Right ventricle myocardium superior (tissue), 1 donor: ENCODE data around the gene SBNO2. TPM values are rescaled to one million over a fixed set of nuclear protein-coding genes. Genes with fewer than 3 reads are reported as not detected.
A peak's percentile ranks its signal among the peaks of the same experiment; 100 is the strongest.

Source experiments
- ATAC-seq: fragments of 200-7000 bp; cut with Tn5 transposase; one replicate; pipeline ENCODE4 v1.9.1; 2020; ENCODE audit warnings: mild to moderate bottlenecking; ENCODE audit not compliant: poor library complexity
- DNase-seq: peaks from one replicate; pipeline ENCODE4 v3.0.0-alpha.2; 2020
- intact Hi-C: fragments of 100-400 bp; cut with DNase I; formaldehyde crosslinking; loops from one replicate; pipeline ENCODE4 v1.11.2; 2022
- total RNA-seq: library from RNA; stranded (reverse); fragmentation: NEBNext Ultra II Directional; extraction: Animal tissue kit (Norgen Biotek cat#: 25700); gene quantifications from one replicate; pipeline ENCODE4 v1.2.1, GENCODE V29; 2021
- donor health status: DM: no; HTN: yes; CAD: no; lungs with severe emphysema.

SBNO2 gene
- total RNA-seq, 1 donor from 2014 or later: 15.1 TPM

DNA sequence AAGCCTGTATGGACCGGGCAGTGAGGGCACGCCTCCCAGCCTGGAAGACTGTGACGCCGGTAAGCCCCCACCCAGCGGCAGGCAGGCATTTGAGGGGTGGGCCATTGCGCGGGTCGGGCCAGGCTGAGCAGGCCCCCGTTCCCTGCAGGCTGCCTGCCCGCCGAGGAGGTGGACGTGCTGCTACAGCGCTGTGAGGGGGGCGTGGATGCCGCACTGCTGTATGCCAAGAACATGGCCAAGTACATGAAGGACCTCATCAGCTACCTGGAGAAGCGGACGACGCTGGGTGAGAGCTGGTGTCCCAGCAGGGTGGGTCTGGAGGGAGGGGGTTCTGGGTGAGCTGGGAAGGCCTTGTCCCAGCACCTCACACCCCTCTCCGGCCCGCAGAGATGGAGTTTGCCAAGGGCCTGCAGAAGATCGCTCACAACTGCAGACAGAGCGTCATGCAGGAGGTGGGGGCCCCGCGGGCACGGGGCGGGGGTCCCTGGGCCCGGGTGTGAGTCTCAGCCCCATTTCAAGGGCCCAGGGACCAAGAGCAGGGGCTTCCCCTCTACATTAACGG, 100.0 kb downstream of the SBNO2 start:
- no peak for ATAC-seq
- no peak for DNase-seq
- intact Hi-C loops: no loop called here

DNA sequence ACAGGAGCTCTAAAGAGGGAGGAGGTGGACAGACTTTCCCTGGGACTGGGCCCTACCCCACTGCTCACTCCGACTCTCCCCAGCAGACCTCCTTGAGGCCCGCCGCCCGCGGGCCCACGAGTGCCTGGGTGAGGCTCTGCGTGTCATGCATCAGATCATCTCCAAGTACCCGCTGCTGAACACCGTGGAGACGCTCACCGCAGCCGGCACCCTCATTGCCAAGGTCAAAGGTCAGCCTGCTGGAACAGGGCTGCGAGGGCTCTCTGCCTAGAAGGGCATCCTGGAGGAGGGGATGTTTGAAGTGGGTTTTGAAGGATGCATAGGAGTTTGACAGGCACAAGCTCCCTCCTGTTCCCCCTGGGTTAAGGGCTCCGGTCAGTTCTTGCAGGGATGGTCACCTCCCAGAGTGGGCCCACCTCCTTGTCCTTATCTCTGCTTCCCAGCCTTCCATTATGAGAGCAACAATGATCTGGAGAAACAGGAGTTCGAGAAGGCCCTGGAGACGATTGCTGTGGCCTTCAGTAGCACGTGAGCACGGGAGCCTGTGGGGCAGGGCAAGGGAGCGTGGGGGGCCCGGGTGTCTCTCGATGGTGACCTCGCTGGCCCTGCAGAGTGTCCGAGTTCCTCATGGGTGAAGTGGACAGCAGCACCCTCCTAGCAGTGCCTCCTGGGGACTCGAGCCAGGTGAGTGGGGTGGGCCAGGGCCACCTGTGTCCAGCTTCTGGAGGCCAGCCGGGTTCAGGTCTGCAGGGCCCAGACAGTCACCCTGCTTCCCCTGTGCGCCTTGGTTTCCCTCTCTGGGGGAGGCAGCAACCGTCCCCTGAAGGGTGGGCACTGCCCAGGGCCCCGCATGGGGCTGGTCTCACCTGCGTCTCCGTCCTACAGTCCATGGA, 100.8 kb downstream of the SBNO2 start:
- intact Hi-C loops: no loop called here
- DNase-seq: no peak
- ATAC-seq: no peak

DNA sequence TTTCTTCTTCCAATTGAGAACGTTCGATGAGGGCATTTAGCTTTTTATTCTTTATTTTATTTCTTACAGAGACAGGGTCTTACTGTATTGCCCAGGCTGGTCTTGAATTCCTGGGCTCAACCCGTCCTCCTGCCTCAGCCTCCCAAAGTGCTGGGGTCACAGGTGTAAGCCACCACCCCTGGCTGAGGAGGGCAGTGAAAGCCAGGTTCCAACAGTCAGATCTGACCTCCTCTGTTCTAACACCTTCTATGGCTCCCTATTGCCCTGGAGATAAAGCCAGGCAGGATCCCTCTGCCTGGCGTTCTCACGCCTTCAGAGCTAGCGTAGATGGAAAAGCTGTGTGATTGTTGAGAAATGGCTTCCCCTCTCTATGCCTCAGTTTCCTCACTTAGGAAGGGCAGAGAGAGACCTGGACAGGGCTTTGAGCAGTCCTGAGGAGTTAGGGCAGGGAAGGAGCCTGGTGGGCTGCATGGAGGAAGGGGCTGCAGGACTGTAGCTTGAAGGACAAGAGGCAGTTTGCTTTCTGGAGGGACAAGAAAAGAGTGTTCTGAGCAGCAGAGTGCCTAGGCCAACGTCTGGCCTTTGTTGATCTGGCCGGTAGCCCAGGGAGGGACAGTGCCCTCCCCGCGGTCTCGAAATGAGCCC, 101.6 kb downstream of the SBNO2 start:
- ATAC-seq (no peak), DNase-seq (no peak)
- intact Hi-C loops: no loop called here

DNA sequence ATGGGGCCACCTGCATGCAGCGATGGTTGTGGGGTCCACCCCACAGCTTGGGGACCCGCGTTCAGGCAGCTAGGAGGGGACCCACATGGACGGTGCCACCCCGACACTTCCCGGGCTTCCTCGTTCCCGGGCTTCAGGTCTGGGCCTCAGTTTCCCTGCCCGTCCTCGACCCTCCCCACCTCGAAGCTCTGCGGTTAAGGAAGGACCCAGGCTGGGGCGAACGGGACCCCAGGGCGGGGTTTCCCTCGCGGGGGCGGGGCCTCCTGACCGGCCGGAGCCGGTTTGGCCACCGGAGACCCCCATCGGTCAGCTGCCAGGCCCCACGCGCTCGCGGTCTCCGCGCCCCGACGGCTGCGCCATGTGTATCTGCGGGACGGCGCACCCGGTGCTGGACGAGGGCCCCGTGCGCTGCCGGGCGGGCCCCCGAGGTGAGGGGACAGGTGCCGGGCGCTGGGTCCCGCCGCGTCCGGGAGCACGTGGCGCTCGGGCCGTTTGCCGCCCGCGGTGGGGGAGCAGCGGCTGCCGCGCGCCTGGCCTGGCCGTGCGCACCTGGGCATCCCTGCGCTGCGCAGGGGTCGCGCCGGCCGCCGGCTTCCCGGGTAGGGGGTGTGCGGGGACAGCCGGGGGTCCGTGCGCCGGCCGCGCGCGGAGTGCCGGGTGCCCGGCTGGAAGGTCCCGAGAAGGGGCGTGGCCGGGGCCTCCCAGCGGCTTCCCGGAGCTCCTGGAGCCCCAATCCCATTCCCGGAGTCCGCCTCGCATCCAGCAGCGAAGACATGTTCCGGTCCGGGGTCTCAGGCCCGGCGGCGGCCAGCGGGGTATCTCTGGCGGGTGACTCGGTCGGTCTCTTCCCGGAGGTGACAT, 102.9 kb downstream of the SBNO2 start:
- DNase-seq: no peak
- ATAC-seq: no peak
- intact Hi-C loops: no loop called here

DNA sequence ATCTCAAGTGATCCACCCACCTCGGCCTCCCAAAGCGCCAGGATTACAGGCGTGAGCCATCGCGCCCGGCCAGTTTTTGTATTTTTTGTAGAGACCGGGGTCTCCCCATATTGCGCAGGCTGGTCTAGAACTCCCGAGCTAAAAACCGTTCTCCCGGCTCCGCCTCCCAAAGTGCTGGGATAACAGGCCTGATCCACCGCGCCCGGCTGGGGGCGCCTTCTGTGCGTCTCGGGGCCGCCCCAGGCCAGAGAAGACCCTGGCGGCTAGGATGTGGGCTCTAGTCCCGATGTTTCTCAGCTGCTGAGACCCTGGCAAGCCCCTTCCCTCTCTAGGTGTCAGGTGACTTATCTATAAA, 103.5 kb downstream of the SBNO2 start:
- DNase-seq: no peak
- intact Hi-C loops: no loop called here
- ATAC-seq: no peak

DNA sequence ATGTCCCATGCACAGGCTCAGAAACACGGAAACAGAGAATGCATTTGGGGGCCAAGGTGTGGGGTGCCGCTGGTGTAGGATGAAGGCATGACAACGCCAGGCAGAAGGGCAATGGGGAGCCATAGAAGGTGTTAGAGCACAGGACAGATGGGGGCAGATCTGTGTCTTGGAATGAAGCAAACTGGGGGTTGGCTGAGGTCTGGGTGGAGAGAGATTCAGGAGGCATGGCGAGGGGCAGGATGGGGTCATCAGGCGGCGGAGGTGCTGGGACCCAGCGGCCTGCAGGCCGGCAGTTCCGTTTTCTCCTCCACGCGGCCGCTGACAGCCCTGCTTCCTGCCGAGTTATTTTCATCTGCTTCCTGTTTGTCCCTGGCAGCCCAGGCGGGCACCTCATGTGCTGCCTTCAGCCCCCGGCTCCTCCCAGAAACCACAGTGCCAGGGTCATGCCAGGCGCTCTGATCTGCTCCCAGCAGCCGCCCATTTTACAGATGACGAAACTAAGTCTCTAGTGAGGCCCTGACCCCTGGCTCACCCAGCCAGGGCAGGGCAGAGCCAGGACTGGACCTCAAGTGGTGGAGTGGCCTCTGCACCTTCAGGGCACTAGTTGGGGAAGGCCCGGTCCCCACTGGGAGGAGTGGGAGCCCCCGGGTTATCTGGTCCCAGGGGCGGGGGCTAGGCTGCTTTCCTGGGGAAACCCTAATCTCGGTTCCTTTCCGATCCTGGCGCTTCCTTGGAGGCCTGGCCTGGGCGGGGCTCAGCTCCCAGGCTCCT, 104.9 kb downstream of the SBNO2 start:
- intact Hi-C loops: no loop called here
- peak; percentile 89 for DNase-seq
- ATAC-seq: peak; percentile 59

DNA sequence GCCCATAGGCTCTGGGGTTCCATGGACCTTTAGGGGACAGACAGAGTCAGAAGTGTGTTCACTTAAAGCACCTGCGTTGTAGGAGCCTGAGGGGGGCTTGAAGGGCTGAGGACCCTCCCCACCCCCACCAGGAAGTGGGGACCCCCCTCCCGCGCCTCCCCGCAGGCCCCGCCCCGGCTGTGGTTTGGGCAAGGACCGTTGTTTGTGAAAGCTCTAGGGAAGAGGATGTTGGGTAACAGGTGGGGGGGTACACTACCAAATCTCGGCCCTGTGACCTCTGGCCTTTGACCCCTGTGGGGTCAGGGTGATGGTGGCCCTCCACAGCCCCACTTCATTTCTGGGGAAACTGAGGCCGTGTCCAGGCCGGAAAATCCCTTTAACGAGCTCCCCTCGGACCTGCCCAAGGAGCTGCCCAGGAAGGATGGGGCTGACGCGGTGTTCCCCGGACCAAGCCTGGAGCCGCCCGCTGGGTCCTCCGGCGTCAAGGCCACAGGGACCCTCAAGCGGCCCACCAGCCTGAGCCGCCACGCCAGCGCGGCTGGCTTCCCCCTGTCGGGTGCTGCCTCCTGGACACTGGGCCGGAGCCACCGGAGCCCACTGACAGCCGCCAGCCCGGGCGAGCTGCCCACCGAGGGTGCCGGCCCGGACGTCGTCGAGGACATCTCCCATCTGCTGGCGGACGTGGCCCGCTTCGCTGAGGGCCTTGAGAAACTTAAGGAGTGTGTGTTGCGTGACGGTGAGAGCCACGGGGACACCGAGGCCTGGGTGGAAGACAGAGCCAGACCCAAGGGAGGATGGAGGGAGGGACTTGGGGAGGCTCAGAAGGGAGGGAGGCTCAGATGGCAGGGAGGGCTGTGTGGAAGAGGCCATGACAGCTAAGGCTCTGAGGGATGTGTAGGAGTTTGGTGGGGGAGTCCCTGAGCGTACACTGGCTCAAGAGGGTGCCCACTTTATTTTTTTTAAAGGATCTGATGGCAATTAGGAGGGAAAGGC, 105.8 kb downstream of the SBNO2 start:
- peak; percentile 40 for ATAC-seq
- intact Hi-C loops: no loop called here

DNA sequence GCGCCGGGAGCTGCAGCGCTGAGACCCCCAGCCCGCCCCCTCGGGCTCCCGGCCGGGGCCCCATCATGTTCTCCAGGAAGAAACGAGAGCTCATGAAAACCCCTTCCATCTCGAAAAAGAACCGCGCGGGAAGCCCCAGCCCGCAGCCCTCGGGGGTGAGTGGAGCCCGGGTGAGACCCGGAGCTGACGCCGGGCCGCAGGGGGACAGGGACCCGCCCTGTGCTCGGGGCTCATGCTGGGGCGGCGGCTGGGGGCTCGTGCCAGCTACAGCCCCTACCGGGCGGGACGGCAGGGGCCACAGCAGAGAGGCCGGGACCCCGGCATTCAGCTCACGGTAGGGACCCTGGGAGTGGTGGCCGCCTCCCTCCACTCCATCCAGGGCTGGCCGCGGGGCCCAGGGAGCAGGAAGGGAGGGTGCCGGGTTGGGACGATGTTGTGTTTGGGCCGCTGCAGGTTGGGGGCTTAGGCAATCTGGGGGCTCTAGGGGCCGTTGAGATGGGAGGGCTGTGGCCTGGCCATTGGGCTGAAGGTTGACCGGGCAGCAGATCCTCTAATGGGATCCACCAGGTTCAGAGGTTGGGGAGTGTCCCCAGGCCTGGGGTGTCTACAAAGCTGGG, 106.6 kb downstream of the SBNO2 start:
- ATAC-seq: no peak
- DNase-seq: no peak

More for the DNA sequence above, 105.8 kb downstream of the SBNO2 start:
- DNase-seq: peak; percentile 80

DNA sequence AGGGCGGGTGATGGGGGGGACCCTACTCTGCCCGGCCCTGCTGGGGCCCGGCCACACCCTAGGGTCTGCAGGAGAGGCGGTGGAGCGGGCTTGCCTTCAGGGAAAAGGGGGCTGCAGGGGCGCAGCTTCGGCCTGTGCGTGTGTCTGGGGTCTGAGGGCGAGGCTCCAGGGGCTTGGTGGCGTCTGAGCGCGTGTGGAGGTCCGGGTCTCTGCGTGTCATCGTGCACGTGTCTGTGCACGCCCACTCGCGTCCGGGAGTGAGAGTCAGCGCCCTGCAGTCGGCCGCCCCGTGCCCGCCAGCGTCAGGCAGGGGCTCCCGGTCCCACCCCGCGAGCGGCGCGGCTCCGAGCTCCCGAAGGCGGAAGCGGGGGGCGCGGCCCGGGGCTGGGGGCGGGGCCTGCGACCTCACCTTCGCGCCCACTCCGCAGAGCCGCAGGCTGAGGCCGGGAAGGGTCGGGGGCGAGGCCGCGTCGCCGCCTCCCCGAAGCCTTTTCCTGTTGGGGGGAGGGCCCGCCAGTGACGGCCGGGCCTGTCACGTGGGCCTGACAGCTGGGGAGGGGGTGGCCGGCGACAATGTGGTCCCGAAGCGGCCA, 107.2 kb downstream of the SBNO2 start, which contains the start of gene ARHGAP45:
ARHGAP45 (plus strand) TSS at position 420 of the 593 bp plus-strand sequence. CDS start 239 bp downstream, outside the sequence.
- DNase-seq: peak; percentile 74
- peak; percentile 22 for ATAC-seq
- intact Hi-C loops: no loop called here

More for the DNA sequence above, 106.6 kb downstream of the SBNO2 start:
- intact Hi-C loops: no loop called here

DNA sequence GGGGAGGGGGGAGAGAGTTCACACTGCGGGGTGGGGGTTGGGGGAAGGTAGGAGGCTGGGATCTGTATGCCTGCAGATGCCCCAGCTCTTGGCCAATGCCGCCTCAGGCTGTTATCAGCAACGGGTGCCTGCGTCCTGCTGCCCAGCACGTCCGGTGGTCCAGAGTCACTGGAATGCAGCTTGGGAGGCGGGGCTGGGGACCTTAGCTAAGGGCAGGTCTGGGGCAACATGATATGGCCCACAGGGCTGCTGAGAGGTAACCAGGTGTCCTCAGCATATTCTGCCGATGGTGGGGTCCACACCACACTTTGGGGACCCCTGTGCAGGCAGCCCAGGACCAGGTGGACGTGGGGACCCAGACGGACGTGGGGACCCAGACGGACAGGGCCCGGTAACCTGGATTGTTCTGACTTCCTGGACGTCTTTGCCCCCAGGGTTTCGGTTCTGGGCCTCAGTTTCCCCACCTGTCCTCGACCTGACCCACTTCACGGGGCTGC, 107.8 kb downstream of the SBNO2 start:
- ATAC-seq (no peak), DNase-seq (no peak)
- intact Hi-C loops: no loop called here

DNA sequence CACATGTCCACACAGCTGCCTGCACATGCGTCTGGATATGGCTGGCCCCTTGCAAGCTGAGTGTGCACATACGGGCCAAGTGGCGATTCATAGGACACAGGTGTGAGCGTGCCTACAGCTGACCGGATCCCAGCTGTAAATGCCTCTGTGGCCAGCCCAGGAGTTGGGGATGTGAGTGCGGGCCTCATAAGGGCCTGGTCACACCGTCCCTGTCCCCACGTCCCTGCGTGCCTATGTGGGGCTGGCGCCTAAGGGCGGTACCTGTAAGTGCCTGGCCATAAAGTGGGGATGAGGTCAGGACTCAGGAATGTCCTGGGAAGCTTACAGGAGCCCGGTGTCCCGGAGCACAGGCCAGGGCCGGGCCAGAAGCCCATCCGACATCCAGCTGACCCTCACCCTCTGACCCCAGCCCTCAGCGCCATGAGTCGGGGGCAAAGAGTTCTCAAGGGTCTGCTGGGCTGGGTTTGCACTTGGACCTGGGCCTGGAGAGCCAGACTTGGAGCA, 108.4 kb downstream of the SBNO2 start:
- no peak for DNase-seq
- no peak for ATAC-seq
- intact Hi-C loops: no loop called here

DNA sequence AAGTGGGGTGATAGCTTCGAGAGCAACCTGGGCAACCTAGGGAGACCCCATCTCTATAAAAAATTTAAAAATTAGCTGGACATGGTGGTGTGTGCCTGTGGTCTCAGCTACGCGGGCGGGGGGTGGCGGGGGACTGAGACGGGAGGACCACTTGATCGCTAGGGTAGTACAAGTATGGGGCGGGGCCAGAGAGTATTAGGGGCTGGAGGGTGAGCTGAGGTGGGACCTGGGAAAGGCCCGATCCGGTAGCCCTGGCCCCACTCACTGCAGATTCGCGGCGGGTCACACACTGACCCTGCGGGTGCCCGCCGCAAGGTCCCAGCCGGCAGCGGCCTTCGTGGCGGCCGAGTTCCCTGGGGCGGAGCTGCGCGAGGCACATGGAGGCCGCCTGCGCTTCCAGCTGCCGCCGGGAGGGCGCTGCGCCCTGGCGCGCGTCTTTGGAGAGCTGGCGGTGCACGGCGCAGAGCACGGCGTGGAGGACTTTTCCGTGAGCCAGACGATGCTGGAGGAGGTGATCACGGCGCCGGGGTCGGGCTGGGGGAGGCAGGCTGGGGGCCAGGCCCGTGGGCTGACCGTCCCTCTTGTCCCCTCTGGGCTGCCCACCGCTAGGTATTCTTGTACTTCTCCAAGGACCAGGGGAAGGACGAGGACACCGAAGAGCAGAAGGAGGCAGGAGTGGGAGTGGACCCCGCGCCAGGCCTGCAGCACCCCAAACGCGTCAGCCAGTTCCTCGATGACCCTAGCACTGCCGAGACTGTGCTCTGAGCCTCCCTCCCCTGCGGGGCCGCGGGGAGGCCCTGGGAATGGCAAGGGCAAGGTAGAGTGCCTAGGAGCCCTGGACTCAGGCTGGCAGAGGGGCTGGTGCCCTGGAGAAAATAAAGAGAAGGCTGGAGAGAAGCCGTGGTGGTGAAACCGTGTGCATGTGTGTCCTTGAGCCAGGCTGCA, 109.1 kb downstream of the SBNO2 start:
- ATAC-seq (peak; percentile 83), DNase-seq (peak; percentile 84)
- intact Hi-C loops: no loop called here

DNA sequence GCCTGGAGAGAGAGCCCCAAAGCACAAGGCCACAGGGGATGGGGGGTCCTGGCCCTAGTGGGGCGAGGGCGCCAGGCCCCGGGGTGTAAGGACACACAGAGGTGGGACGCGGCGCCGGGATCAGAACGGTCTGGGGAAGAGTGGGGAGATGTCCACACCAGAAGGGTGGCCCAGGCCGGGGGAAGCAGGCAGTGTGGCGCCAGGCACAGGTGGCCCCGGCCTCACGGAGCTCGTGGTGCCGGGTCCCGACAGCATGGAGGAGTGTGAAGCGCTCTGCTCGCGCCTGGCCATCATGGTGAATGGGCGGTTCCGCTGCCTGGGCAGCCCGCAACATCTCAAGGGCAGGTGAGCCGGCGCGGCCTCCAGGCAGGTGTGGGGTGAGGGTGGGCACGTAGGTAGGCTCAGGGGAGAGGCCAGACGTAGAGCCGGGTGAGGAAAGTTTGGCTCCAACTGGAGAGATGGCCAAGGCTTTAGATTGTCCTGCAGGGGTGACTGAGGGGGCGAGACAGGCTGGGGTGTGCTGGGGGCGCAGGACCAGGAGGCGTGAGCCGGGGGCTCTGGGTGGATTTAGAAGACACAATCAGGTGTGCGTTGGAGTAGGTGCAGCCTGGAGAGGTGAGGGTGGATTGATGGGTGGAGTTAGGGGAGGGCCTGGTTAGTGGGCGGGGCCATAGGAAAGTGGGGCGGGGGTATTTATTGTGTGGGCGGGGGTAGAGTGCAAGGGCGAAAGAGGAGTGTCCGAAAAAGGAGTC, 110.0 kb downstream of the SBNO2 start:
- DNase-seq (no peak), ATAC-seq (no peak)
- intact Hi-C loops: no loop called here
